ENCODE results near the gene HAPLN2.

HAPLN2 gene

DNA sequence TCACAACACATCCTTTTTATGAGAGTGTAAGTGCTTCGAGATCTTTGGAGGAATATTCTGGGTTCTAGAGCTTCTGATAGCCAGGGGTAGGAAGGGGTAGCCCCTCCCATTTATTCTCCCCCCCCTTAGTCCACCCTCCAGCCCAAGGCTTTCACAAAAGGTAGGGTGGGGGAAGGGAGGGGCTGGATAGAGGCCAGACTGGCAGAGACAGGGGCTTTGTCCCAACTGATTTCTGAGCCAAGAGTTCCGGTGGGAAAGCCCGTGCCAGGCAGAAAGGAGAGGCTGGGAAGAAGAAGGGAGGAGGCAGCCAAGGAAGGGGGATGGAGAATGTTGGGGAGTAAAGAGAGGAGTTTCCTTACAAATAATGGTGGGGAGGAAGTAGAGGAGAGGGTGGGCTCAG lies 25.8 kb downstream of the HAPLN2 start:
- DNase-seq (ENCODE audit: low spot score), result no peak

DNA sequence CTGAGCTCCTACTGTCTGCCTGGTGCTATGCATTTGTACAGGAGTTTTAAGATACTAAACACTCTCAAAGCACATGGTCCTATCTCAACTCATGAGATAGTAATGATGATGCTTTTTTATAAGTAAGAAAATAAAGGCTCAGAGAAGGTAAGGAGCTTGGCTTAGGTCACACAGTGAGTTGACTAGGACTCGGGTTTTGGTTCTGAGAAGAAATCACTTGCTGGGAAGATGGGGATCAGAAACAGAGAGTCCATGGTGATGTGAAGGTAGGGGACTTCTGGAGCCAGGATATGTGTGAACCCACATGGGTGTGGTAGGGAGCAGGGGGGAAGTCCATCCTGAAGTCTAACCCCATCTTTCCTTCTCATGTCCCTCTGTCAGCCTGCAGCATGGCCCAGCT lies 26.5 kb downstream of the HAPLN2 start:
- no peak for DNase-seq (ENCODE audit: low spot score)

DNA sequence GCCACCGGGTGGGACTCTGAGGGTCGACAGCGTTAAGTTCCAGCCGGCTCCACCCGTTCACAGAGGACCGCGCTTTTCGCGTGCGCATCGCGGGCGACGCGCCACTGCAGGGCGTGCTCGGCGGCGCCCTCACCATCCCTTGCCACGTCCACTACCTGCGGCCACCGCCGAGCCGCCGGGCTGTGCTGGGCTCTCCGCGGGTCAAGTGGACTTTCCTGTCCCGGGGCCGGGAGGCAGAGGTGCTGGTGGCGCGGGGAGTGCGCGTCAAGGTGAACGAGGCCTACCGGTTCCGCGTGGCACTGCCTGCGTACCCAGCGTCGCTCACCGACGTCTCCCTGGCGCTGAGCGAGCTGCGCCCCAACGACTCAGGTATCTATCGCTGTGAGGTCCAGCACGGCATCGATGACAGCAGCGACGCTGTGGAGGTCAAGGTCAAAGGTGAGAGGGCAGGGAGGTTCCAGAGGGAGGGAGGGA lies 27.6 kb downstream of the HAPLN2 start:
- DNase-seq (ENCODE audit: low spot score), result no peak

DNA sequence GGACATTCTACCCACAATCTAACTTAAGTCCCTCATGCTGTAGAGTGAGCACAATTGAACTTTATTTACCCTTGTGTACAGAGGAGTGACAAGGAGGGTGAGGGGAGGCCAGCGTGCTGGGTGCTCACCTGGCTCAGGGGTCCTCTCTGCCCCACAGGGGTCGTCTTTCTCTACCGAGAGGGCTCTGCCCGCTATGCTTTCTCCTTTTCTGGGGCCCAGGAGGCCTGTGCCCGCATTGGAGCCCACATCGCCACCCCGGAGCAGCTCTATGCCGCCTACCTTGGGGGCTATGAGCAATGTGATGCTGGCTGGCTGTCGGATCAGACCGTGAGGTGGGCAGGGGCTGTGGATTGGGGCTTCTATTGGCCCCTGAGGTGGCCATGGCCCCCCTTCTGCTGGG lies 28.1 kb downstream of the HAPLN2 start:
- DNase-seq (ENCODE audit: low spot score), result no peak

DNA sequence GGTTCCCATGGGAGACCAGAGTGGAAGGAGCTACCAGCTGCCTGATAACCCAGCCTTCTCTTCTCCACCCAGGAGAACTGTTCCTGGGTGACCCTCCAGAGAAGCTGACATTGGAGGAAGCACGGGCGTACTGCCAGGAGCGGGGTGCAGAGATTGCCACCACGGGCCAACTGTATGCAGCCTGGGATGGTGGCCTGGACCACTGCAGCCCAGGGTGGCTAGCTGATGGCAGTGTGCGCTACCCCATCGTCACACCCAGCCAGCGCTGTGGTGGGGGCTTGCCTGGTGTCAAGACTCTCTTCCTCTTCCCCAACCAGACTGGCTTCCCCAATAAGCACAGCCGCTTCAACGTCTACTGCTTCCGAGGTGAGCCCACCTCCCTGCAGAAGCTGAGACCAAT lies 29.3 kb downstream of the HAPLN2 start:
- DNase-seq (ENCODE audit: low spot score), result no peak

DNA sequence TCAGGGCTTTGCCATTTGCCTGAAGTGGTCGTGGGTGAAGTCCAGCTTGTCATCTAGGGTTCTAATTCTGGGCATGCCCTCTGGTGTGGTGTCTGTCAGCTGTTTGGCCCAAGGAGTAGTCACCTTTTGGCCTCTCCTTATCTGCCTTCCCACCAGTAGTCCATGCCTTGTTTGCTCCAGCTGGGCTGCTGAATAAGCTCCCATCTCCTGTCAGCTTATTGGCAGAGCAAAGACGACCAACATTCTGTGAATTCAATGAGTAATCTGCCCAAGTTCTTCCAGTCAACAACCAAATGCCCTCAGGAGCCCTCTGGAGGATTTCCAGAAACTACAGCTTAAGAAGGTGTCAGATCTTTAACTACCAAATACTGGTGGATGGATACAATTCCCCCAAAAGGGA lies 29.7 kb downstream of the HAPLN2 start:
- no peak for DNase-seq (ENCODE audit: low spot score)

DNA sequence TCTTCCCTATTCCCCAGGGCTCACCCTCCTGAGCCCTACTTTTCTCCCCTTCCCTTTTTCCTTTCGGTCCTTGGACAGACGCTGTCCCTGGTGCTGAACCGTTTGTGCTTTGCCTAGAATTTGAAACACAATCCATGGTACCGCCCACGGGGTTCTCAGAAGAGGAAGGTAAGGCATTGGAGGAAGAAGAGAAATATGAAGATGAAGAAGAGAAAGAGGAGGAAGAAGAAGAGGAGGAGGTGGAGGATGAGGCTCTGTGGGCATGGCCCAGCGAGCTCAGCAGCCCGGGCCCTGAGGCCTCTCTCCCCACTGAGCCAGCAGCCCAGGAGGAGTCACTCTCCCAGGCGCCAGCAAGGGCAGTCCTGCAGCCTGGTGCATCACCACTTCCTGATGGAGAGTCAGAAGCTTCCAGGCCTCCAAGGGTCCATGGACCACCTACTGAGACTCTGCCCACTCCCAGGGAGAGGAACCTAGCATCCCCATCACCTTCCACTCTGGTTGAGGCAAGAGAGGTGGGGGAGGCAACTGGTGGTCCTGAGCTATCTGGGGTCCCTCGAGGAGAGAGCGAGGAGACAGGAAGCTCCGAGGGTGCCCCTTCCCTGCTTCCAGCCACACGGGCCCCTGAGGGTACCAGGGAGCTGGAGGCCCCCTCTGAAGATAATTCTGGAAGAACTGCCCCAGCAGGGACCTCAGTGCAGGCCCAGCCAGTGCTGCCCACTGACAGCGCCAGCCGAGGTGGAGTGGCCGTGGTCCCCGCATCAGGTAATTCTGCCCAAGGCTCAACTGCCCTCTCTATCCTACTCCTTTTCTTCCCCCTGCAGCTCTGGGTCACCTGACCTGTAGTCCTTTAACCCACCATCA lies 33.1 kb downstream of the HAPLN2 start:
- no peak for DNase-seq (ENCODE audit: low spot score)

DNA sequence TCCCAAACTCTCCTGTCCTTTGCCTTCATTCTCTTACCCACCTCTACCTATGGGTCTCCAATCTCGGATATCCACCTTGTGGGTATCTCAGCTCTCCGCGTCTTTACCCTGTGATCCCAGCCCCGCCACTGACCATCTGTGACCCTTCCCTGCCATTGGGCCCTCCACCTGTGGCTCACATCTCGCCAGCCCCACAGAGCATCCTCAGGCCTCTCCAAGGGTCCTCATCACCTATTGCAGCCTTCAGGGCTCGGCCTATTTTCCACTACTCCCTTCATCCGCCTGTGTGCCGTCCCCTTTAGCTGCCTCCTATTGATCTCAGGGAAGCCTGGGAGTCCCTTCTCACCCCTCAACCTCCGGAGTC lies 33.8 kb downstream of the HAPLN2 start:
- DNase-seq (ENCODE audit: low spot score), result no peak

DNA sequence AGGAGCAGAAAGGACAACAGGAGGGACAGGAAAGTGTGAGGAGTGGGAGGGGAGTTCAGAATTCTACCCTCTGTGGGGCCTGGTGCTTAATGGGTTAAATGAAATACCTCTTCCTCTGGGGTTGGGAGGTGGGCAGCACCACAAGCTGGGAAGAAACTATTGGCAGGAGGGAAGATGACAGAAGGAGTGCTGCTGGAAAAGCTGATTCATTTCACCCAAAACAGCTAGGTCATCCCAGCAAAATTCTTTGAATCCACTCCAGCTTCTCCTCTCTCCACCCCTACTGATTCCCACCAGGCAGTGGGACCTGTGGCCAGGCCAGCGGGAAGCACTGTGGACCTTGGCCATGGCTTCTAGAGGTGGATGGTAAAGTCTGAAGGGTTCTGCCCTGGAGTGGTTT lies 35.5 kb downstream of the HAPLN2 start:
- no peak for DNase-seq (ENCODE audit: low spot score)

DNA sequence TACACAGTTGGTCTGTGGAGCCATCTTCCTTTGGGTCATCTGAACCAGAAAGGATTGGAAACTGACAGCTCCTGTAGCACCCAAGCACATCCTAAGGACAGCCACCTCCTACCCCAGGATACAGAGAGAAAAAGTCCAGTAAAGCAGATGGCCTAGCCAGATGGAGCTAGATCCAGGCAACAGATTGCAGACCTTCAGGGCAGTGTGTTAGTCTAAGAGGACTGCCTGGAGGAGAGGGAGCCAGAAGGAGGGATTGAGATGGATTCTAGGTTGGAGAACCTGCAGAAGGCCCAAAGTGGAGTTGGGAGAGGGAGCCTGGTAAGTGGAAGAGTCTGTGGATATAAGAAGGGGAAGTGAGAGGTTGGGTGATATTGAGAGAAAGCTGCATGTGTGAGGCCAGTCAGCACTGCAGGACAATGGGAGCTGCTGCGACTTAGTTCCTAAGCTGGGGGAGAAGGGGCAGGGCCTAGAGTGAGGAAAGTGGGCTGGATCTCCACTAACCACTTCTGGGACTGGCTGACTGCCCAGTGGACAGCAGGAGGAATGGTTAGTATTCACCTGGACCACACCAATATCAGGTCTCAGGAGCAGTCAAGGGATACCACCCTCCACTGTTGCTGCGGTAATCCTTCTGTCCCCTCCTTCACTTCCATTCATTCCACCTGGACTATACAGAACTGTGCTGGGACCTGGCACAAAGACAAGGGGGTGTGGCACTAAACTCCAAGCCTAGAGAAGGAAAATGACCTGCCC lies 36.1 kb downstream of the HAPLN2 start:
- DNase-seq (ENCODE audit: low spot score), result no peak

DNA sequence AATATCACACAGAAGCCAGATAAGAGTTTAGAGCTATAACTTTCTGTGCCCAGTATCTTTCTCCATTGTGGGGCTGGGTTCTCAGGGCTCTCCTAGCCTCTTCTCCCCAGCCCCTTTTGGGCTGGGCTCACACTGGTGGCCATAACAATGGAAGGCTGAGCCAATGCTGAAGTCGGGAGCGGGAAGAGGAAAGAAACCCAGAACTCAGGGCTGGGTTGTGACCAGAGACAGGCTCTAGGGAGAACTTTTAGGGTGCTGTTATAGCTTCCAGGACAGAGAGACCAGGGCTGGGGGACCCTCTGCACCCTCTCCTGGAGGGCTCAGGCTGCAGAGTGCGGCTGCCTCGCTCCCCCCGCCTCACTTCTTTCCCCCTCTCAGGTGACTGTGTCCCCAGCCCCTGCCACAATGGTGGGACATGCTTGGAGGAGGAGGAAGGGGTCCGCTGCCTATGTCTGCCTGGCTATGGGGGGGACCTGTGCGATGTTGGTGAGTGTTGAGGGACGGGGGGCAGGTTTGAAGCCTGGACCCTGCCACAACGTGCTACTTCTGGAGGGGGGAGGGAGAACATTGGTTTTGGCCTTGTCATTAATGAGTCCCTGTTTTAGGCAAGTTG lies 36.8 kb downstream of the HAPLN2 start:
- DNase-seq (ENCODE audit: low spot score), result no peak

DNA sequence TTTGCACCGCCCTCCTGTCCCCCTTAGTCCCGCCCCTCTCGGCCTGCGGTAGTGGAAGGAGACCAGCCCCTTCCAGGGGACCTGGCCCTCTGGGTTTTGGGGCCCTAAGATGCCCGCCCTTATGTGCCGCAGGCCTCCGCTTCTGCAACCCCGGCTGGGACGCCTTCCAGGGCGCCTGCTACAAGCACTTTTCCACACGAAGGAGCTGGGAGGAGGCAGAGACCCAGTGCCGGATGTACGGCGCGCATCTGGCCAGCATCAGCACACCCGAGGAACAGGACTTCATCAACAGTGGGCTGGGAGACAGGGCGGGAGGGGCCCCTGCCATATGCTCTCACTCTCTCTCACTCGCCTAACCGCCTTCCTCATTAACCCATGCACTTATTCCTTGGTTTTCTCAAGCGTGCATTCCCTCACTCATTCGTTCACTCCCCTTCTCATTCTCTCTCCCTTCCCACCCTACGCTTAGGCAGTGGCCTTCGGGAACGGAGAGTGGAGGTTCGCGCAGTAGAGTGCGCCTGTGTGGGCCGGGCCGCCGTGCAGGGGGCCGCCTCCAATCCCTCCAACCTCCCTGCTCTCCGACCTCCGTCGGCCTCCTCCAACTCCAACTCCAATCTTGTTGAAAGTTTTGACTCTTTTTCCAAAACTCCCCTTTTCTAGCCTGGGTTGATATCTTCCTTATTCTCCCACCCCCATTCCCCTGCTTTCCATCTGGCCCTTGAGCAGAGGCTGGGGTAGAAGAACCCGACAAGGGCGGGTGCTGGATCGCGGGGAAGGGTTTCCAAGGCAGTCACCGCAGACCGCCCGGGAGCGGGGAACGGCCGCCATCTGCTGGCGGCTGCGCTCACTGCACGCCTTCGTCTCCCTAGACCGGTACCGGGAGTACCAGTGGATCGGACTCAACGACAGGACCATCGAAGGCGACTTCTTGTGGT lies 37.9 kb downstream of the HAPLN2 start:
- peak; percentile 93 for DNase-seq (ENCODE audit: low spot score)

DNA sequence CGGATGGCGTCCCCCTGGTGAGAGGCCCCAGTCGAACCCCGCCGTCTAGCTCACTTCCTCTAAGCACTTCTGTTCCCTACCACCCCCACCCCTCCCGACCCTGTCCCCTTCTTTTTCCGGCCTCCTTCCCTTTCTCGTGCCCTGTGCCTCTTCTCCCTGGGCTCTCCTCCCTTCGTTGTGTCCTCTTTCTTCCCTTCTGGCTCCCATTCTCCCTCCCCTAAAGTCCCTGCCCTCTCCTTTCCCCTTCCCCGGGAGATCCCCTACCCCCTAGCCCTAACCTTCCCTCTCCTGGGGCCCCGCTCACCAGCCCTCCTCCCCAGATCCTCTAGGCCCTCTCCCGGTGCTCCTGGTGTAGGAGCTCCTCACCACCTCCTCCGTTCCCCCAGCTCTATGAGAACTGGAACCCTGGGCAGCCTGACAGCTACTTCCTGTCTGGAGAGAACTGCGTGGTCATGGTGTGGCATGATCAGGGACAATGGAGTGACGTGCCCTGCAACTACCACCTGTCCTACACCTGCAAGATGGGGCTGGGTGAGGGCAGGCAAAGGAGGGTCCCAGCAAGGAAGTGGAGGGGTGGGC lies 38.6 kb downstream of the HAPLN2 start:
- DNase-seq (ENCODE audit: low spot score), result no peak

DNA sequence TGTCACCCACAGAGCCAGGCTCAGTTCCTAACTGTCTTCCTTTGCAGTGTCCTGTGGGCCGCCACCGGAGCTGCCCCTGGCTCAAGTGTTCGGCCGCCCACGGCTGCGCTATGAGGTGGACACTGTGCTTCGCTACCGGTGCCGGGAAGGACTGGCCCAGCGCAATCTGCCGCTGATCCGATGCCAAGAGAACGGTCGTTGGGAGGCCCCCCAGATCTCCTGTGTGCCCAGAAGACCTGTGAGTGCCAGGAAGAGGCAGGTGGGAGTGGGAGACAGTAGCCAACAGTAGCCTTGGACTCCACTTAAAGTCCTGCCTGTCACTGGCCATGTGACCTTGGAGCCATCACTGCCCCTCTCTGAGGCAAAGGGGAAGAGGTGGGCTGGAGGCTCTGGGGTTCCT lies 39.3 kb downstream of the HAPLN2 start:
- DNase-seq (ENCODE audit: low spot score), result no peak

DNA sequence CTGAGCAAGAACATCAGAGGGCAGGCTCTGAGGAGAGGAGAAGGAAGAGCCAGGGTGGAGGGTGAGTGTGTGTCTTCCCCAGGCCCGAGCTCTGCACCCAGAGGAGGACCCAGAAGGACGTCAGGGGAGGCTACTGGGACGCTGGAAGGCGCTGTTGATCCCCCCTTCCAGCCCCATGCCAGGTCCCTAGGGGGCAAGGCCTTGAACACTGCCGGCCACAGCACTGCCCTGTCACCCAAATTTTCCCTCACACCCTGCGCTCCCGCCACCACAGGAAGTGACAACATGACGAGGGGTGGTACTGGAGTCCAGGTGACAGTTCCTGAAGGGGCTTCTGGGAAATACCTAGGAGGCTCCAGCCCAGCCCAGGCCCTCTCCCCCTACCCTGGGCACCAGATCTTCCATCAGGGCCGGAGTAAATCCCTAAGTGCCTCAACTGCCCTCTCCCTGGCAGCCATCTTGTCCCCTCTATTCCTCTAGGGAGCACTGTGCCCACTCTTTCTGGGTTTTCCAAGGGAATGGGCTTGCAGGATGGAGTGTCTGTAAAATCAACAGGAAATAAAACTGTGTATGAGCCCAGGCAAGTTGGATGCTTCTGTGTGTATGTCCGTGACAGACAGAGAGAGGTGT lies 39.8 kb downstream of the HAPLN2 start:
- no peak for DNase-seq (ENCODE audit: low spot score)

DNA sequence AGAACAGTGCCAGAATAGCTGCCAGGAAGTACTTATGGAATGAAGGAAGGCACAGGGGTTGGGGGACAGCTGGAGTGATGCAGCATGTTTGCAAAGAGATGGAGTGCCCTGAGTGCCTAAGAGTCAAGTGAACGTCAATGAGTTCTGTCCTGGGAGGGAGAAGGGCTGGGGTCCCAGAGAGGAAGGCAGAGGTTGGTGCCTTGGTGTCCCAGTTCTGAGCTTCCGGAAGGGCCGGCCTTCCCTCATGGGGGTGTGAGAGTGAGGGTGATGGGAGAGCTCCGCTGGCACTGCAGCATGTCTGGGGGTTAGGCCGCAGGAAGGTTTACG lies 40.4 kb downstream of the HAPLN2 start:
- no peak for DNase-seq (ENCODE audit: low spot score)

DNA sequence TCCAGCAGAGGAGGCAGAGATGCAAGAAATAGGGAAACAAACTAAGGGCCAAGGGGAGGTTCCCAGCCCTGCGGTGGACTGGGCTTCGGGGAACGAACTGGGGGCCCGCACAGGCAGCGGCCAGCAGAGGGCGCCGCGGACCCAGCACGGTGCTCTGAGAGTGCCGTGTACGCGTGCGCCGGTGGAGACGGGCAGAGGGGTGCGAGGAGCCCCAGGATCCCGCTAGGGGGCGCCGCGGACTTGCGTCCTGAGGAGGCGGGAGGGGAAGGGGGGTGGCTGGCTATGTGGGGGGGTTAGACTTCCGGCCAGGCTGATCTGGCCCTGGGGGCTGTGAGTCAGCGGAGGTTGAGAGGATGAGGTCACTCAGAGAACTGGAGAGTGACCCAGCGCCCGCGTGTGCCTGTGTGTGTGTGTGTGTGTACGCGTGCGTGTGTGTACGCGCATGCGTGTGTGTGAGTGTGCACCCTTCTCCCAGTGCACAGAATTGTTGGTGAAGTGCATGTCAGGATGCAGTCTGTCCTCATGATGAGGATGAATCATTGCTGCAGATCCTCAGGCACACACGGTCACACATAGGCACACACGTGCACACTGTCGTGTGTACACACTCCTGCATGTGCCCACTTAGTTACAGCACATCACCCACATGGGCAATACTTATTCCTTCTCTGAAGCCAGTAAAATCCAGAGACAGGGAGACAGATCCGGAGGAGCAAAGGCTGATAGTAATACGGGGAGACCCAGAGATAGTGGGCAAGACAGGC lies 41.0 kb downstream of the HAPLN2 start:
- DNase-seq (ENCODE audit: low spot score), result peak; percentile 99

DNA sequence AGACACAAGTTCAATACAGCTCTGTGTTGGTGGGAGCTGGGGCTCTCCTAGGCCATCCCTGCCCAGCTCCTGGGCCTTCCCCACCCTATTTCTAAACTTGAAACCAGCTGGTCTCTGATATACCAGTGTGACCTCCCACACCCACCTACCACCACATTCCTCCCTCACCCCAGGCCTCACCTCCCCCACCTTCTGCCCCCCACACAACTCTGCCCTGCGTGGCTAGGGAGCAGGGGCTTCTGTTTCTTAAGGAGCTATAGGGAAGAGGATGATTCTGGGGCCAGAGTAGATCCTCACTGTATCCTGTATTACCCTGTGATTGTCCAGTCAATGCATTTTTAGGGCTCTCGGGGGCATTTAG lies 41.5 kb downstream of the HAPLN2 start:
- DNase-seq (ENCODE audit: low spot score), result no peak

DNA sequence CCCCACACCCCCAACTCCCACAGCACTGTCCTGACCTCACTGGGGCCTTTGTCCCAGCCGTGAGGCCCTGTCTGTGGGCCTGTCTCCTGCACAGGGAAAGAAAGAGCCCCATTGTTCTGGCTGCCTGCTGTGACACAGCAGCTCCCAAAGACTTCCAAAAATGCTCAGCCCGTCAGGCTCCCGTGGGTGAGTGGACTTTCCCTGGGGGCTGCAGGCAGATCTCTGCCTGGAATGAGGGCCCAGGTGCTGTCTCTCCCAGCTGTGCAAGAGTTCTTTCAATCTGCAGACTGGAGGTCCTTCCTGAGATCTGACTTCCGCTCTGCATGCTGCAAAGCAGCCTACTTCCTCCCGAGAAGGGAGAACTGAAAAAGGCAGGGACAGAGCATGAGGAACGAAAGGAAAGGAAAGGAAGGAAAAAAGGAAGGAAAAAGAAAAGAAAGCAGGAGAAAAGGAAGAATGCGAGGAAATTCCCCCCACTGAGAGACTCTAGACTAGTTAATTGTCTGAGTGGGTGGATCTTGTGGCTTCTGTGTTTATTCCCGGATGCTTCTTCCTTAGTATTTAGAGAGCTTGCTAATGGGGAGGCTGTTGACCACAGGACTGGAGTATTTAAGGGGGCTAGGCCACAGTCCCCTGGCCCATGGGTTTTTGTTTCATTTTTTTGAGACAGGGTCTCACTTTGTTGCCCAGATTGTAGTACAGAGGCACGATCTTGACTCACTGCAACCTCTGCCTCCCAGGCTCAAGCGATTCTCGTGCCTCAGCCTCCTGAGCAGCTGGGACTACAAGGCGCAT lies 43.0 kb downstream of the HAPLN2 start:
- no peak for DNase-seq (ENCODE audit: low spot score)

DNA sequence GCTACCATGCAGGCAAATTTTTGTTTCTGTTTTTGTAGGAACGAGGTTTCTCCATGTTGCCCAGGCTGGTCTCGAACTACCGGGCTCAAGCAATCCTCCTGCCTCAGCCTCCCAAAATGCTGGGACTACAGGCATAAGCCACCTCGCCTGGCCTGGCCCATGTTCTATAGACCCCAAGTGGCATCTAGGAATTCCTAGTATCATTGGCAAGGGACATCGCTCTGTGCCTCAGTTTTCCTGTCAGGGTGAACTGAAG lies 43.5 kb downstream of the HAPLN2 start:
- no peak for DNase-seq (ENCODE audit: low spot score)
